T-helper 17 cell (primary cell): ENCODE measurements around the gene SH3RF3. TPM values are rescaled to one million over a fixed set of nuclear protein-coding genes. Genes with fewer than 3 reads are reported as not detected.

Source experiments
- ATAC-seq: fragments of 150-1000 bp; cut with Tn5 transposase; 2 replicates; pipeline ENCODE4 v1.10.0; 2021; ENCODE audit warnings: mild to moderate bottlenecking, moderate library complexity
- DNase-seq, 3 donors: peaks; one replicate each; pipeline versions ENCODE4 v3.0.0 to v3.0.0-alpha.2; 2020 to 2021
- H3K9me3 ChIP-seq: one replicate; pipeline ENCODE4 v1.7.0; 2013; ENCODE audit warnings: low read length, mild to moderate bottlenecking; ENCODE audit not compliant: control insufficient read depth, poor library complexity, severe bottlenecking
- H3K27ac Mint-ChIP-seq: one replicate; pipeline ENCODE4 v1.8.0; 2022; ENCODE audit warnings: mild to moderate bottlenecking, moderate library complexity, mixed read lengths
- H3K27me3 Mint-ChIP-seq: one replicate; pipeline ENCODE4 v1.8.0; 2022; ENCODE audit warnings: mixed read lengths
- H3K36me3 Mint-ChIP-seq: one replicate; pipeline ENCODE4 v1.8.0; 2022; ENCODE audit warnings: low read depth, mixed read lengths
- H3K4me1 Mint-ChIP-seq: one replicate; pipeline ENCODE4 v1.8.0; 2022; ENCODE audit warnings: mild to moderate bottlenecking, mixed read lengths
- H3K4me3 Mint-ChIP-seq: one replicate; pipeline ENCODE4 v1.8.0; 2022; ENCODE audit warnings: mild to moderate bottlenecking, moderate library complexity, mixed read lengths
- total RNA-seq, 4 donors: library from RNA in 2 of 4; stranded (reverse) in 2 of 4; gene quantifications; one replicate each; pipeline ENCODE4 v1.2.3 and lab custom pipeline; 2022 to 2026

Gene SH3RF3
- total RNA-seq, 2 donors from 2014 or later = 0.16 to 0.27 TPM

GRCh38 chr2:109365131-109365530 lies 236.1 kb downstream of the SH3RF3 start:
- ATAC-seq (no peak), DNase-seq (no peak)
- H3K27ac Mint-ChIP-seq = no peak overlapping the region
- H3K4me1 Mint-ChIP-seq = no peaks in the 10 kb centered on the region
- no peaks in the 10 kb centered on the region for H3K36me3 Mint-ChIP-seq
- no peak overlapping the region for H3K4me3 Mint-ChIP-seq
- peaks cover 15% of the 10 kb centered on the region for H3K27me3 Mint-ChIP-seq
- peaks cover 3% of the 10 kb centered on the region for H3K9me3 ChIP-seq

GRCh38 chr2:109367683-109368082 lies 238.7 kb downstream of the SH3RF3 start:
- no peaks in the 10 kb centered on the region for H3K9me3 ChIP-seq
- peaks cover 3% of the 10 kb centered on the region for H3K36me3 Mint-ChIP-seq
- ATAC-seq (no peak), DNase-seq (no peak)
- no peak overlapping the region for H3K4me3 Mint-ChIP-seq
- peaks cover 30% of the 10 kb centered on the region for H3K27me3 Mint-ChIP-seq
- H3K4me1 Mint-ChIP-seq = no peaks in the 10 kb centered on the region
- H3K27ac Mint-ChIP-seq = no peak overlapping the region

GRCh38 chr2:109368798-109369197 lies 239.8 kb downstream of the SH3RF3 start:
- Mint-ChIP-seq H3K36me3 (peaks cover 3% of the 10 kb centered on the region), H3K27me3 (peaks cover 30% of the 10 kb centered on the region), H3K4me1 (no peaks in the 10 kb centered on the region), H3K4me3 (no peak overlapping the region), H3K27ac (no peak overlapping the region)
- H3K9me3 ChIP-seq = no peaks in the 10 kb centered on the region
- DNase-seq (no peak), ATAC-seq (no peak)

GRCh38 chr2:109369671-109370191 lies 240.7 kb downstream of the SH3RF3 start:
- no peak for DNase-seq

GRCh38 chr2:109370399-109371035 lies 241.5 kb downstream of the SH3RF3 start:
- no peak overlapping the region for H3K27ac Mint-ChIP-seq
- H3K4me1 Mint-ChIP-seq = peaks cover 3% of the 10 kb centered on the region
- ATAC-seq (no peak), DNase-seq (no peak)
- H3K4me3 Mint-ChIP-seq = no peak overlapping the region
- peaks cover 3% of the 10 kb centered on the region for H3K36me3 Mint-ChIP-seq
- no peaks in the 10 kb centered on the region for H3K9me3 ChIP-seq
- peaks cover 30% of the 10 kb centered on the region for H3K27me3 Mint-ChIP-seq

More at GRCh38 chr2:109369671-109370191, 240.7 kb downstream of the SH3RF3 start:
- Mint-ChIP-seq H3K4me1 (no peaks in the 10 kb centered on the region), H3K27ac (no peak overlapping the region), H3K4me3 (no peak overlapping the region), H3K27me3 (peaks cover 24% of the 10 kb centered on the region), H3K36me3 (peaks cover 3% of the 10 kb centered on the region)
- H3K9me3 ChIP-seq = no peaks in the 10 kb centered on the region
- no peak for ATAC-seq

GRCh38 chr2:109371481-109372170 lies 242.6 kb downstream of the SH3RF3 start:
- no peak overlapping the region for H3K27ac Mint-ChIP-seq
- peaks cover 3% of the 10 kb centered on the region for H3K4me1 Mint-ChIP-seq
- no peak for DNase-seq
- peaks cover 3% of the 10 kb centered on the region for H3K36me3 Mint-ChIP-seq
- no peak overlapping the region for H3K4me3 Mint-ChIP-seq
- H3K27me3 Mint-ChIP-seq = peaks cover 37% of the 10 kb centered on the region
- ATAC-seq = no peak
- no peaks in the 10 kb centered on the region for H3K9me3 ChIP-seq

- no peak for ATAC-seq
- no peak for DNase-seq
- peaks cover 3% of the 10 kb centered on the region for H3K4me1 Mint-ChIP-seq
- H3K36me3 Mint-ChIP-seq = peaks cover 3% of the 10 kb centered on the region
- no peak overlapping the region for H3K27ac Mint-ChIP-seq
- H3K27me3 Mint-ChIP-seq = peaks cover 37% of the 10 kb centered on the region
- H3K4me3 Mint-ChIP-seq = no peak overlapping the region
- H3K9me3 ChIP-seq = no peaks in the 10 kb centered on the region
These were observed 243.2 kb downstream of the SH3RF3 start for GRCh38 chr2:109372171-109372568.

- DNase-seq (no peak), ATAC-seq (no peak)
- Mint-ChIP-seq H3K27ac (no peak overlapping the region), H3K36me3 (peaks cover 3% of the 10 kb centered on the region), H3K4me1 (peaks cover 3% of the 10 kb centered on the region), H3K4me3 (no peak overlapping the region), H3K27me3 (peaks cover 35% of the 10 kb centered on the region)
- H3K9me3 ChIP-seq = no peaks in the 10 kb centered on the region
These were observed 243.6 kb downstream of the SH3RF3 start for GRCh38 chr2:109372614-109373013.

GRCh38 chr2:109373791-109374547 lies 245.0 kb downstream of the SH3RF3 start:
- no peaks in the 10 kb centered on the region for H3K9me3 ChIP-seq
- DNase-seq (no peak), ATAC-seq (no peak)
- Mint-ChIP-seq H3K36me3 (peaks cover 3% of the 10 kb centered on the region), H3K4me3 (no peak overlapping the region), H3K4me1 (peaks cover 3% of the 10 kb centered on the region), H3K27ac (no peak overlapping the region), H3K27me3 (peaks cover 41% of the 10 kb centered on the region)

GRCh38 chr2:109374548-109375130 lies 245.6 kb downstream of the SH3RF3 start:
- DNase-seq (no peak), ATAC-seq (no peak)
- peaks cover 3% of the 10 kb centered on the region for H3K36me3 Mint-ChIP-seq
- peaks cover 46% of the 10 kb centered on the region for H3K27me3 Mint-ChIP-seq
- no peak overlapping the region for H3K4me3 Mint-ChIP-seq
- H3K9me3 ChIP-seq = no peaks in the 10 kb centered on the region
- peaks cover 3% of the 10 kb centered on the region for H3K4me1 Mint-ChIP-seq
- H3K27ac Mint-ChIP-seq = no peak overlapping the region

- Mint-ChIP-seq H3K4me1 (peaks cover 3% of the 10 kb centered on the region), H3K36me3 (peaks cover 3% of the 10 kb centered on the region), H3K4me3 (no peak overlapping the region), H3K27me3 (peaks cover 47% of the 10 kb centered on the region), H3K27ac (no peak overlapping the region)
- no peaks in the 10 kb centered on the region for H3K9me3 ChIP-seq
- no peak for ATAC-seq
- DNase-seq = no peak
These were observed 246.1 kb downstream of the SH3RF3 start for GRCh38 chr2:109375131-109375561.

GRCh38 chr2:109375656-109376055 lies 246.7 kb downstream of the SH3RF3 start:
- Mint-ChIP-seq H3K4me1 (peaks cover 3% of the 10 kb centered on the region), H3K36me3 (no peaks in the 10 kb centered on the region), H3K27ac (no peak overlapping the region), H3K27me3 (peaks cover 42% of the 10 kb centered on the region), H3K4me3 (no peak overlapping the region)
- H3K9me3 ChIP-seq = no peaks in the 10 kb centered on the region
- DNase-seq = no peak
- no peak for ATAC-seq

GRCh38 chr2:109376115-109376514 lies 247.1 kb downstream of the SH3RF3 start:
- H3K9me3 ChIP-seq = no peaks in the 10 kb centered on the region
- peaks cover 3% of the 10 kb centered on the region for H3K4me1 Mint-ChIP-seq
- no peak for ATAC-seq
- H3K36me3 Mint-ChIP-seq = no peaks in the 10 kb centered on the region
- peaks cover 38% of the 10 kb centered on the region for H3K27me3 Mint-ChIP-seq
- no peak for DNase-seq
- no peak overlapping the region for H3K27ac Mint-ChIP-seq
- no peak overlapping the region for H3K4me3 Mint-ChIP-seq
